Testis (tissue), 3 donors: Measurements from ENCODE around the gene MAPKAPK2. TPM values are rescaled to one million over a fixed set of nuclear protein-coding genes. Genes with fewer than 3 reads are reported as not detected.

Source experiments
- DNase-seq: peaks from one replicate; pipeline ENCODE4 v3.0.0-alpha.2; 2019
- H3K27ac ChIP-seq, 2 donors: fragments of 200-600 bp; sonication (generic); one replicate each; pipeline ENCODE4 v1.5.1; 2019
- H3K27me3 ChIP-seq: fragments of 200-600 bp; sonication (generic); one replicate; pipeline ENCODE4 v1.5.1; 2019
- H3K36me3 ChIP-seq: fragments of 200-600 bp; sonication (generic); one replicate; pipeline ENCODE4 v1.5.1; 2017; ENCODE audit warnings: low read depth; ENCODE audit errors: missing control alignments
- H3K4me1 ChIP-seq: fragments of 200-600 bp; sonication (generic); one replicate; pipeline ENCODE4 v1.5.1; 2019
- H3K4me3 ChIP-seq, 2 donors: fragments of 200-600 bp; sonication (generic); one replicate each; pipeline ENCODE4 v1.5.1; 2017 to 2019
- H3K9me3 ChIP-seq: fragments of 200-600 bp; sonication (generic); one replicate; pipeline ENCODE4 v1.5.1; 2017
- POLR2A ChIP-seq: fragments of 450-650 bp; IDR thresholded peaks from one replicate; pipeline ENCODE4 v1.6.1; 2017; ENCODE audit warnings: antibody characterized with exemption, mild to moderate bottlenecking, moderate library complexity
- WGBS, 2 donors: methylation state at CpG; one replicate each; pipeline ENCODE4 v1.1.5; 2018; 5-methylcytosine and 5-hydroxymethylcytosine counted together
- intact Hi-C: fragments of 100-400 bp; cut with DNase I; formaldehyde crosslinking; loops from one replicate; pipeline ENCODE4 v1.15.1; 2023; ENCODE audit warnings: low total_unique reads
- polyA plus RNA-seq: library from polyadenylated mRNA; stranded (reverse); fragments of 350-450 nt; fragmentation: Illumina TruSeq; extraction: RNeasy Lipid Tissue Mini Kit (QIAGEN cat#74804); gene quantifications from one replicate; pipeline ENCODE4 v1.2.3, GENCODE V29; 2014; ENCODE audit warnings: low read depth, low replicate concordance; ENCODE audit not compliant: insufficient read depth
- total RNA-seq, 2 donors: library from RNA; depleted of rRNA; stranded (reverse); fragments of >200 nt; gene quantifications; one replicate each; pipeline ENCODE4 v1.2.3, GENCODE V29; 2016
- TF ChIP-seq, protein P1 (sequence below), 3 experiments: fragments of 450-650 bp in 2 of 3; fragments of 200-600 bp in 1 of 3; sonication (generic) in 1 of 3; IDR thresholded peaks; one replicate each; pipeline ENCODE4 v1.5.1; 2016 to 2019; ENCODE audit warnings: antibody characterized with exemption in 3 of 3, mild to moderate bottlenecking in 2 of 3, moderate library complexity in 1 of 3

Gene MAPKAPK2
- total and polyA plus RNA-seq, 3 donors from 2014 or later: 66.3 to 76.5 (median 69.1) TPM

- H3K27ac ChIP-seq: no peak overlapping the region
- intact Hi-C loops: no loop called here
- no peak for TF ChIP-seq POLR2A
- TF ChIP-seq, protein P1, sequence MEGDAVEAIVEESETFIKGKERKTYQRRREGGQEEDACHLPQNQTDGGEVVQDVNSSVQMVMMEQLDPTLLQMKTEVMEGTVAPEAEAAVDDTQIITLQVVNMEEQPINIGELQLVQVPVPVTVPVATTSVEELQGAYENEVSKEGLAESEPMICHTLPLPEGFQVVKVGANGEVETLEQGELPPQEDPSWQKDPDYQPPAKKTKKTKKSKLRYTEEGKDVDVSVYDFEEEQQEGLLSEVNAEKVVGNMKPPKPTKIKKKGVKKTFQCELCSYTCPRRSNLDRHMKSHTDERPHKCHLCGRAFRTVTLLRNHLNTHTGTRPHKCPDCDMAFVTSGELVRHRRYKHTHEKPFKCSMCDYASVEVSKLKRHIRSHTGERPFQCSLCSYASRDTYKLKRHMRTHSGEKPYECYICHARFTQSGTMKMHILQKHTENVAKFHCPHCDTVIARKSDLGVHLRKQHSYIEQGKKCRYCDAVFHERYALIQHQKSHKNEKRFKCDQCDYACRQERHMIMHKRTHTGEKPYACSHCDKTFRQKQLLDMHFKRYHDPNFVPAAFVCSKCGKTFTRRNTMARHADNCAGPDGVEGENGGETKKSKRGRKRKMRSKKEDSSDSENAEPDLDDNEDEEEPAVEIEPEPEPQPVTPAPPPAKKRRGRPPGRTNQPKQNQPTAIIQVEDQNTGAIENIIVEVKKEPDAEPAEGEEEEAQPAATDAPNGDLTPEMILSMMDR (IDR thresholded peaks at IDR 0.05): no peak
- H3K4me1 ChIP-seq: peaks cover 8% of the 10 kb centered on the region
- no peaks in the 10 kb centered on the region for H3K27me3 ChIP-seq
- DNase-seq: no peak
- 79 to 81% methylated on average over 9 to 12 of the region's 12 CpGs for WGBS, 2 donors
- H3K9me3 ChIP-seq: no peaks in the 10 kb centered on the region
- no peak overlapping the region for H3K4me3 ChIP-seq
- no peaks in the 10 kb centered on the region for H3K36me3 ChIP-seq
Measured at GRCh38 chr1:206723805-206724472, 39.2 kb downstream of the MAPKAPK2 start.

- Histone ChIP-seq H3K27me3 (no peaks in the 10 kb centered on the region), H3K27ac (no peak overlapping the region), H3K4me1 (peaks cover 8% of the 10 kb centered on the region), H3K9me3 (no peaks in the 10 kb centered on the region), H3K36me3 (no peaks in the 10 kb centered on the region), H3K4me3 (no peak overlapping the region)
- 76 to 85% methylated on average over 8 to 9 of the region's 9 CpGs for WGBS, 2 donors
- no peak for DNase-seq
- intact Hi-C loops: no loop called here
- TF ChIP-seq POLR2A: no peak
- TF ChIP-seq, protein P1 (IDR thresholded peaks at IDR 0.05): peak in 2 of 3 experiments; percentile 35 to 42
Measured at GRCh38 chr1:206725109-206725963, 40.6 kb downstream of the MAPKAPK2 start.

DNA sequence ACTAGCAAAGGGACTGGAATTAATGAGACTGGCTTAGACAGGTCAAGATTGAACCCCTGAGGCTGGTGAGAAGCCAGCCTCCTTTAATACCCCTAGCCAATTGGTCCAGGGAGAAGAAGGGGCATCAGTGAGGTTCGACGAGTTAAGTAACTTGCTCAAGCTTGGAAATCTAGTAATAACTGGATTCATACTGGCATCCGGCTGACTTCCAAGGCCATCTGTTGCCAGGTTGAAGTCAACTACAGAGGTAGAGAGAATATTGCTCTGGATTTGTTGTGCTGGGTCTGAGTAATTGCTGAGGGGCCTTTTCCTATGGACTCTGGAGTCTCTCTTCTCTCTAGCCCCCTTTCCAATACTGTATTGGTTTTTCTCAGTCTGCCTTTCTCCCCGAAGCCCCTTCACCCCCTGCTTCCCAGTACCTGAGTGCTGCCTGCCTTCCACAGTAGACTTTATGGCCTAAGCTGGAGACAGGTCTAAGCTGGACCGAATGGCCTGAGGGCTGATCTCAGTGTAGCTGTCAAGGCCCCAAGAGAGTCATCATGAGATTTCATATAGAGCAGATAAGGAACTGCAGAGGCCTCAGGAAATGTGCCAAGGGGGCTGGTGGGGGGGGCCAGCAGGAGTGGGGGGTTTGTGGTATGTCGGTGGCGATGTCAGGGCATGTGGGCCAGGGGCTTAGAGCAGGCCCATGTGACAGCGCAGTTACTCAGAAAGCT, 43.4 kb downstream of the MAPKAPK2 start:
- no peak for DNase-seq
- no peaks in the 10 kb centered on the region for H3K36me3 ChIP-seq
- intact Hi-C loops: no loop called here
- no peak overlapping the region for H3K4me3 ChIP-seq
- H3K27me3 ChIP-seq: no peaks in the 10 kb centered on the region
- H3K4me1 ChIP-seq: peaks cover 13% of the 10 kb centered on the region
- no peaks in the 10 kb centered on the region for H3K9me3 ChIP-seq
- TF ChIP-seq POLR2A: no peak
- TF ChIP-seq, protein P1 (IDR thresholded peaks at IDR 0.05): no peak
- 73 to 86% methylated on average over 7 to 8 of the region's 8 CpGs for WGBS, 2 donors
- no peak overlapping the region for H3K27ac ChIP-seq

DNA sequence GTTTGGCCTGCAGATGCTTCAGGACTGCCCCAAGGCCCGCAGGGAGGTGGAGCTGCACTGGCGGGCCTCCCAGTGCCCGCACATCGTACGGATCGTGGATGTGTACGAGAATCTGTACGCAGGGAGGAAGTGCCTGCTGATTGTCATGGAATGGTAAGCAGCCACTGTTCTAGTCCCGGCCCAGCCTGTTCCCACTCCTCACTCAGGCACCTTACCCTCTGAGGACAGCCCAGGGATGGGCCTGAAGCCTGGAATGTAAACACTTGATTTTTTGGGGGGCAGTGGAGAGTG, 43.9 kb downstream of the MAPKAPK2 start:
- H3K36me3 ChIP-seq: no peaks in the 10 kb centered on the region
- WGBS, 2 donors: 92% methylated on average over 9 of the region's 9 CpGs; no CpG with 5 or more reads in 1 of the 2 donors

More for the DNA sequence above, 43.9 kb downstream of the MAPKAPK2 start:
- no peak for DNase-seq
- Histone ChIP-seq H3K27me3 (no peaks in the 10 kb centered on the region), H3K4me3 (no peak overlapping the region), H3K9me3 (no peaks in the 10 kb centered on the region), H3K4me1 (peaks cover 14% of the 10 kb centered on the region), H3K27ac (no peak overlapping the region)
- intact Hi-C loops: no loop called here
- TF ChIP-seq, protein P1 (IDR thresholded peaks at IDR 0.05): no peak
- TF ChIP-seq POLR2A: no peak
